Measurements from ENCODE around the gene CCDC191.

Gene CCDC191

GRCh38 chr3:113966172-113966571 is 90.2 kb downstream of the CCDC191 start:
- ATAC-seq (replicated peaks): no peak
- Mint-ChIP-seq H3K27me3 (no peaks in the 10 kb centered on the region), H3K27ac (no peak overlapping the region)

GRCh38 chr3:113963879-113964278 is 92.4 kb downstream of the CCDC191 start:
- no peaks in the 10 kb centered on the region for H3K4me1 Mint-ChIP-seq
- DNase-seq (no peak), ATAC-seq (replicated peaks) (no peak)
- no peak overlapping the region for H3K27ac Mint-ChIP-seq
- H3K36me3 Mint-ChIP-seq: peaks cover 18 to 24% of the 10 kb centered on the region in 2 donors
- no peak overlapping the region for H3K4me3 Mint-ChIP-seq
- no peaks in the 10 kb centered on the region for H3K27me3 Mint-ChIP-seq
- no peaks in the 10 kb centered on the region for H3K9me3 Mint-ChIP-seq

More at GRCh38 chr3:113966172-113966571, 90.2 kb downstream of the CCDC191 start:
- DNase-seq: no peak
- Mint-ChIP-seq H3K9me3 (no peaks in the 10 kb centered on the region), H3K36me3 (peaks cover 15 to 17% of the 10 kb centered on the region in 2 donors), H3K4me1 (no peaks in the 10 kb centered on the region), H3K4me3 (no peak overlapping the region)

- DNase-seq: no peak
- H3K36me3 Mint-ChIP-seq: peaks cover 35 to 39% of the 10 kb centered on the region in 2 donors
- peaks cover 13 to 25% of the 10 kb centered on the region in 2 donors for H3K4me1 Mint-ChIP-seq
Measured at GRCh38 chr3:113954091-113954685, 102.1 kb downstream of the CCDC191 start.

DNA sequence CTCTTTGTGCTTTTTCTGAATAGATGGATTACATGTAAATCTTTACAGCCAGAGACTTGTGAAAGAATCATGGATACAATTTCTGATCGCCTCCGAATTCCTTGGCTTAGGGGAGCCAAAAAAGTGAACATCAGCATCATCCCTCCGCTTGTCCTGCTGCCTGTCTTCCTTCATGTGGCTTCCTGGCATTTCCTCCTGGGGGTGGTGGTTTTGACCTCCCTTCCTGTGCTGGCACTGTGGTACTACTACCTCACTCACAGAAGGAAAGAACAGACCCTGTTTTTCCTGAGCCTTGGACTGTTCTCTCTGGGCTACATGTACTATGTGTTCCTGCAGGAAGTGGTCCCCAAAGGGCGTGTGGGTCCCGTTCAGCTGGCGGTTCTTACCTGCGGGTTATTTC is 102.6 kb downstream of the CCDC191 start:
- no peak for ATAC-seq (replicated peaks)
- Mint-ChIP-seq H3K4me1 (peaks cover 16 to 30% of the 10 kb centered on the region in 2 donors), H3K27ac (peak overlapping the region; percentile 70), H3K36me3 (peaks cover 30 to 35% of the 10 kb centered on the region in 2 donors), H3K9me3 (no peaks in the 10 kb centered on the region), H3K4me3 (no peak overlapping the region), H3K27me3 (no peaks in the 10 kb centered on the region)
- DNase-seq: no peak

More at GRCh38 chr3:113954091-113954685, 102.1 kb downstream of the CCDC191 start:
- H3K27me3 Mint-ChIP-seq: no peaks in the 10 kb centered on the region
- no peak for ATAC-seq (replicated peaks)
- no peaks in the 10 kb centered on the region for H3K9me3 Mint-ChIP-seq
- no peak overlapping the region for H3K4me3 Mint-ChIP-seq
- H3K27ac Mint-ChIP-seq: peak overlapping the region; percentile 70

DNA sequence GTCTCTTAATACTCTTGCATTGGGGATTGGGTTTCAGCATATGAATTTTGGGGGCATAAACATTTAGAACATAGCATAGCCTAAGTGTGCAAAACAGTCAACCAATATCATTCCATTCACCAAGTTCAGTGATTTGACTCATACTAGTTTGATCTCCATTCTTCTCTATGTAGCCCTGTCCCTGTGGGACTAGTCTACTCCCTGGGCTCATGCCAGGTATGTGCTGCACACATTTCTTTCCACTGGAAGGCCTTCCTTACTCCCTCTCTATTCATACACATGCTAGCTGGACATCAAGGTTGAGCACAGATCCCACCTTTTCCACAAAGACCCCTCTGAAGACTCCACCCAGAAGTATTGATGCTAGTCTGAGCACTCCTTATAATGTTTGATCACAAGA is 103.4 kb downstream of the CCDC191 start:
- Mint-ChIP-seq H3K36me3 (peaks cover 26 to 30% of the 10 kb centered on the region in 2 donors), H3K4me1 (peaks cover 18 to 34% of the 10 kb centered on the region in 2 donors), H3K27me3 (no peaks in the 10 kb centered on the region), H3K27ac (no peak overlapping the region), H3K9me3 (no peaks in the 10 kb centered on the region), H3K4me3 (no peak overlapping the region)
- ATAC-seq (replicated peaks) (no peak), DNase-seq (no peak)

- ATAC-seq (replicated peaks) (peak; percentile 63 to 65), DNase-seq (peak; percentile 39)
Measured at GRCh38 chr3:113948015-113948917, 108.1 kb downstream of the CCDC191 start.

GRCh38 chr3:113947372-113948014 is 108.8 kb downstream of the CCDC191 start, which contains the start of gene ZDHHC23:
Gene ZDHHC23, plus strand, starts transcription at chr3:113948013. Its CDS starts 790 bp downstream, at chr3:113948803.
- H3K9me3 Mint-ChIP-seq: no peaks in the 10 kb centered on the region
- H3K27ac Mint-ChIP-seq: peak within 1 kb of the TSS; percentile 89
- peak within 1 kb of the TSS; percentile 84 to 85 for H3K4me3 Mint-ChIP-seq
- DNase-seq (peak; percentile 56), ATAC-seq (replicated peaks) (peak; percentile 77 to 79)
- H3K27me3 Mint-ChIP-seq: peaks cover 0 to 4% of the 10 kb centered on the region in 2 donors
- peaks cover 5% of the 10 kb centered on the region in 2 donors for H3K36me3 Mint-ChIP-seq
- peaks cover 9 to 15% of the 10 kb centered on the region in 2 donors for H3K4me1 Mint-ChIP-seq

More at GRCh38 chr3:113948015-113948917, 108.1 kb downstream of the CCDC191 start:
- Mint-ChIP-seq H3K4me3 (peak overlapping the region; percentile 78 to 84), H3K9me3 (no peaks in the 10 kb centered on the region), H3K27me3 (peaks cover 0 to 4% of the 10 kb centered on the region in 2 donors), H3K4me1 (peaks cover 11 to 20% of the 10 kb centered on the region in 2 donors), H3K36me3 (peaks cover 12% of the 10 kb centered on the region in 2 donors), H3K27ac (peak overlapping the region; percentile 69)

DNA sequence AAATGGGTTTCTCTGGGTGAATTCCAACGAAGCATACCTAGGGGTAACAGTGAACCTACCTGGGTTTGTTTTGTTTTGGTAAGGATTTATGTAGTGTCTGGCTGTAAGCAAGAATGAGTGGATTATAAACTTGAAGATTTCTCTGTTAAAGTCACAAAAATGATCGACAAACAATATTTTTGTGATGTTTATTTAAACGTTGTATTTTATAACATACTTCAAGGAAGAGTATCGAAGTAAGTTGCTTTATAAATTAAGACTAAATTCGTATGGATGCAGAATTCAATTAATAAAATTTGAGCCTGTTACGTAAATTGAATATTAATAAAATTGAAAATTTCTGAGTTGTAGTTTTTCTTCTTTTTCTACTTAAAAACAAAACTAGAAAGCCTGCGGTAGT is 109.5 kb downstream of the CCDC191 start:
- Mint-ChIP-seq H3K36me3 (no peaks in the 10 kb centered on the region), H3K4me1 (peaks cover 9 to 15% of the 10 kb centered on the region in 2 donors), H3K27ac (peak overlapping the region; percentile 89), H3K9me3 (no peaks in the 10 kb centered on the region), H3K27me3 (peaks cover 0 to 4% of the 10 kb centered on the region in 2 donors), H3K4me3 (peak overlapping the region; percentile 84 to 85)
- ATAC-seq (replicated peaks) (no peak), DNase-seq (no peak)

DNA sequence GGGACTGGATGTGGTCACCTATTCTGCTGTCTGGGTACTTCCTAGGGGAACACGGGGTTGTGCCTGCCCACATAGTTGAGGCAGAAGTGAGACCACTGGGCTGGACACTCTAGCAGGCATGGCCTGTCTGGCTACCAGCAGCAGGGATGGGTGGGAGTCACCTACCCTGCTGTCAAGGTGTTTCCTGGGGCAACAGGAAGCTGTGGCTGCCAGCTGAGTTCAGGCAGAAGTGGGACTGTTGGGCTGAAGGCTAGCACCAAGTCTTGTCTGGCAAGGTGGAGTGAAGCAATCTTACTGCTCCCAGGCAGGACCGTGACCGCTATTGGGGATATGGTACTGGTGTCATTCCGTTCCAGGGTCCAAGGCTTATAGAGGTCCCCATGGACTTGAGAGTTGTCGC is 128.8 kb downstream of the CCDC191 start:
- peaks cover 0 to 16% of the 10 kb centered on the region in 2 donors for H3K36me3 Mint-ChIP-seq
- H3K27ac Mint-ChIP-seq: peak overlapping the region; percentile 68
- H3K4me1 Mint-ChIP-seq: peaks cover 0 to 2% of the 10 kb centered on the region in 2 donors
- ATAC-seq (replicated peaks) (peak in 1 of 2 donors; percentile 23), DNase-seq (no peak)
- peaks cover 18 to 21% of the 10 kb centered on the region in 2 donors for H3K9me3 Mint-ChIP-seq
- no peaks in the 10 kb centered on the region for H3K27me3 Mint-ChIP-seq
- H3K4me3 Mint-ChIP-seq: no peak overlapping the region

DNA sequence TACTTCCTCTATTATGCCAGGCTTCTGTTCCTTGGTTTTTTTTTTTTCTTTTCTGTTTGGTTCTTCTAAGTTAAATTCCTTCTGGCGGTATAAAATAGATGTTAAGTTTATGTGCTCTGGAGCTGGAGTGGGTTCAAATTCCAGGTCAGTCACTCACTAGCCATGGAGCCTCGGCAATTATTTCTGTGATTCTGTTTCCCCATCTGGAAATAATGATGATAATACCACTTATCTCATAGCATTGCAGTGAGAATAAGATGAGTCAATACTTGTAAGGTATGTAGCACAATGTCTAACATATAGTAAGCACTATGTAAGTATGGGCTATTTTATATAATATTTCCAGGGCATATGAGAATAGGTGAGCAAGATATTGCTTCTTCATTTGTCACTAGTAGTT is 141.7 kb downstream of the CCDC191 start:
- Mint-ChIP-seq H3K27me3 (no peaks in the 10 kb centered on the region), H3K4me3 (no peak overlapping the region), H3K36me3 (no peaks in the 10 kb centered on the region), H3K4me1 (no peaks in the 10 kb centered on the region), H3K9me3 (no peaks in the 10 kb centered on the region), H3K27ac (no peak overlapping the region)
- DNase-seq: no peak
- ATAC-seq (replicated peaks): no peak
